ENCODE results near the gene DUSP10.
A peak's percentile ranks its signal among the peaks of the same experiment; 100 is the strongest.

The DUSP10 gene

DNA sequence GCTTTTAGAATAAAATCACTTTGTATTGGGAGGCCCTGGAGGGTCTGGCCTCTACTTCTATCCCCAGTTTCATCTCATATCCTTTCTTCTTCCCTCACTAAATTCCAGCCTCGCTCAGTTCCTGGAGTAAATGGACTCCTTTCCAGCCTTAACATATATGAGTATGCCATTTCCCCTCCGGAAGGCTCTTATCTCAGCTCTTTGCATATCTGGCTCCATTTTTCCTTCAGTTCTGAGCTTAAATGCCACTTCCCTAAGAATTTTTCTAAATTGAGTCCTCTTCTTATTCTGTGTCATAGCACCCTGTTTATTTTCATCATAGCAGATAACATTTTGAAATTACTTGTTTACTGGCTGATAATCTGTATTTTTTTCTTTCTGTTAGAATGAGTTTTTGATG lies 20.2 kb upstream of the DUSP10 start:
- DNase-seq (ENCODE audit: low spot score) = no peak

DNA sequence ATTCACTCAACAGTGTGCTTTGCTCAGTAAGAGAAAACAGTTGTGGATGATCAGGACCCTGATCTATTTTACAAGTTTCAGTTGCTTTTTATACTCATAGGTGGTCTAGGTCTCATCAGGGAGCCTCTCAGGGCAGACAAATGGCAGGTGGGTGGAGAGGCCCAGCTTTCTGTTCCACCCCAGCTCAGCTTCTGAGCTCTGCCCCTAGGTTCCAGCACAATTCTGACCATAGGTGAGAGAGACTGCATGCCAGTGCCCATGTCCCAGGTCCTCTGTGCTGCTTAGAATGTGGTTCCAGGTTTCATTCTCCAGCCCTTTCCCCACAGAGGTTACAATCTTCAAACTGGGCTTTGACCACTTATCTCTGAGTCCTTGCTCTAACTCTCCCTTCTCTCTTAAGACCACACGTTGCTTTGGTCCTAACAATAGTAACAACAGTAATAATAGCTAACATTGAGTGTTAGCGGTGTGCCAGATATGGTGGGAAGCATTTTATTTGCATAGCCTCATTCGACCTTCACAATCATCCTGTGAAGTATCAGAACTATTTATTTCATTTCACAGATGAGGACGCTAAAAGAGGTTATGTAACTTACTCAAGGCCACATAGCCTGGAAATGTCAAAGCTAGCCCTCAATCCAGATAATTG lies 19.6 kb upstream of the DUSP10 start:
- DNase-seq (ENCODE audit: low spot score) = no peak

DNA sequence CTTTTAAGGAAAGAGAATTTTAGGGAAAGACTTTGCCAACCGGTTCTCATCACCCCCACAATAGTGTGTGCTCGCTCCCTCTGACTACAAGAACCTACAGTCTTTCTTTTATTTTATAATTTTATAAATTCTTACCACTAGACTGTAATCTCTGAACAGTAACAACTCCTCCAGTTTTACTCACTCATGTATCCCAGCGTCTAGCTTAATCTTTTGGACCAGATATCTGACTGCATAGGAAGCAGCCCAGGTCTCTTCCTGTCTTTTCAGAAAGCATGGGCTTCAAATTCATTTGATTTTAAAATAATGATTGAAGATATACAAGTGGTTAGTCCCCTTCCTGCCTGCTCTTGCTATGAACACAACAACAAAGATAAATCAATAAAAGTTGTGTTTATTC lies 19.0 kb upstream of the DUSP10 start:
- no peak for DNase-seq (ENCODE audit: low spot score)

DNA sequence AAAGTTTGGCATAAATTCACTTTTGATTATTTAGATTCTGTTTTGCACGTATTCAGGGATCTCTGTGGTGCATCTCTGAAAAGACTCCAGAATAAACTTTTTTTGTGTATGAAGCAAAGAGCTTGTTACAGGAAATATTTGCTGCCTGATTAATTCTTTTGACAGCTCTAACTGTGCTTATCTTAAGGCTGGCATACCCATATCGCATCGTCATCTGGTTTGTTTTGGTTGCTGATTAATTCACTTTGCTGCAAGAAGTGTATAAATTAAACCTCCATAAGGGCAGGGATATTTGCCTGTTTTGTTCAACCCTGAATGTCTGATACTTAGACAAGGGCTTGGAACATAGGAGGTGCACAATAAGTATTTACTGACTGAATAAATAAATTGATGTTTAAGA lies 17.5 kb upstream of the DUSP10 start:
- no peak for DNase-seq (ENCODE audit: low spot score)

DNA sequence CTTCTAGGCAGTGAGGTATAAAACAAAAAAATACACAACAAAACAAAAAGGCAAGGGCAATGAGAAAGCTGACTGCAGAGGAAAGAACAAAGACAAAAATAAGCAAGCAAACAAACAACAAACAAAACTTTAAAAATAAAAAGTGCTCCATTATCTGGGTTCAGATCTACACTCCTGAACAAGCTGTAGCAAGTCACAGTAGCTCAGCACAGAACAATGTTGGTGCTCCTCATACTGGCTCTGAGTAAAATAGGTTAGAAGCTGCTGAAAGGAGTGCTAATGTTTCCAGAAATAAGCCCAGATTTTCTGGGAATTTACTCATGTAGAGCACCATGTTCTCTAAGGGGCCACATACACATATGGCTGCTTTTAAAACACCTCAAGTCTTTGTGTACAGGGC lies 16.6 kb upstream of the DUSP10 start:
- DNase-seq (ENCODE audit: low spot score) = no peak

DNA sequence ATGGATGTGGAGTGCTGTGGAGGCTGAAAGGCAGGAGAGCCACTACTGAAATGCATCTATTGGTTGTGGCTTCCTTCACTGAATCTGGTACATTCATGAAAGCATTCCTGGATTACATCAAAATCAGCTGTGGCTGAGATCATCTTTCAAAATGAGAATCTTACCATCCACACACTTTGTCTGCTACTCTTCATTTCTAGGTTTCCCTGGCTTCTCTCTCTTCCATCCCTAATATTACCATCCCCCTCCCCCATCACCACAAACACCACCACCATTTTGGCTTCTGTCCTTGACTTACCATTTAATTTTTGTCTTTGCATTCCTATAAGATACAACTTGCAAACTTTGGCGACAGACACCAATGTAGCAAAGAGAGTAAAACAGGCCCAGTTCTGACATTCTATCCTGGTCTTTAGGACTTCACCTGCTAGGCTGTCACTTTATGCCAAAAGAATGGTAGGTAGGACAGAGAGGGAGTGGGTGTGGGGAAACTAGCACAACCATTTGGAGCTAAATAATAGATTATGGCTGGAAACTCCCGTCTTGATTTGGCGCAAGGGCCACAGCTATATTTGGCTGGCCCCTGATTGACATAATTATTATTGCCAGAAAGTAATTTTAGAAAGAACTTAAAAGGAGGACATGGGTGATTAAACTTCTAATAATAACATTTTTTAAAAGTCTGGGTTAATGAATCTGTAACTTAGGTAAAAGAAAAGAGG lies 15.1 kb upstream of the DUSP10 start:
- no peak for DNase-seq (ENCODE audit: low spot score)

DNA sequence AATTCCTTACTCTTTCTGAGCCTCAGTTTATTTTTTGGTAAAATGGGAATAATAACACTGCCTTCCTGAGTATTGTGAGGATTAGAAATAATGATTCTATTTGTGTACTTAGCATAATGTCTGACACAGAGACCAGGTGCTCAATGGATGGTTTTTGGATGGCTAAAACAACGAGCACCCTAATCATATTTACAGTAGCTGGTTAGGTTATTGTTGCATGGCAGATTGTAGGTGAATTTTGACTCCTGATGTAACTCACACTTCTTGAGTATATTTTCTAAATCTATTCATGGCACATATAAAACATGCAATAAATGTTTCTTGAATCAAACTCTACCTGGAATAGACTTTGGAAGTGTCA lies 11.9 kb upstream of the DUSP10 start:
- DNase-seq (ENCODE audit: low spot score) = no peak

DNA sequence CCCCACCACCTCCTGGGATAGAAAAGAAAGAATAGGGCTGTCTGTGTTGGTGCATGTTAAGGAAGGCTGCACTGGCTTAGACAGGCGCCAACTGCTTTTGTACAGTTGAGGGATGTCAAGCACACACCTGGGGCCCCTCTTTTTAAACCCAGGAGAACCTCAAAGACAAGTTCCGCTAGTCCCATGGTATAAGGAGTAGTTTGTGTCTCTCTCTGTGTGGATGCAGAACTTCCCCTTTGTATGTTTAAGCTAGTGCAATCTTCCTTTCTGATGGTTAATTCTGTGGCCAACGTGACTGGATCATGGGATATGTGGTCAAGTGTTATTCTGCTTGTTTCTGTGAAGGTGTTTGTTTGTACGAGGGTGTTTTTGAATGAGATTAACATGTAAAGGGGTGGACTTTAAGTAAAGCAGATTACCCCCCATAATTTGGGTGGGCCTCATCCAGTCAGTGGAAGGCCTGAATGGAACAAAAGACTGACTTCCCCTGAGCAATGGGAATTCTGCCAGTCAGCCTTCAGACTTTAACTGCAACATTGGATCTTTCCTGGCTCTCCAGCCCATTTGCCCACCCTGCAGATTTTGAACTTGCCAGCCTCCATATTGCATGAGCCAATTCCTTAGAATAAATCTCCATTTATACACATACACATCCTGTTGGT lies 9.5 kb upstream of the DUSP10 start:
- no peak for DNase-seq (ENCODE audit: low spot score)

DNA sequence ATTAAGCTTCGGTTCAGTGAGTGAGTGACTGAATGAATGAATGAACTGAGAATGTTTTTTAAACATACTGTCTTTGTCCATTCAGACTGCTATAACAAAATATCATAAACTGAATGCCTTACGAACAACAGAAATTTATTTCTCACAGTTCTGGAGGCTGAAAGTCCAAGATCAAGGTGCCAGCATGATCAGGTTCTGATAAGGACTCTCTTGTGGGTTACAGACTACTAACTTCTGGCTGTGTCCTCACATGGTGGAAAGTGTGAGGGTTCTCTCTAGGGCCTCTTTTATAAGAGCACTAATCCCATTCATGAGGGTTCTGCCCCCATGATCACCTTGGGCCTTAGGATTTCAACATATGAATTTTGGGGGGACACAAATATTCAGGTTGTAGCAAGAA lies 7.1 kb upstream of the DUSP10 start:
- DNase-seq (ENCODE audit: low spot score) = no peak

DNA sequence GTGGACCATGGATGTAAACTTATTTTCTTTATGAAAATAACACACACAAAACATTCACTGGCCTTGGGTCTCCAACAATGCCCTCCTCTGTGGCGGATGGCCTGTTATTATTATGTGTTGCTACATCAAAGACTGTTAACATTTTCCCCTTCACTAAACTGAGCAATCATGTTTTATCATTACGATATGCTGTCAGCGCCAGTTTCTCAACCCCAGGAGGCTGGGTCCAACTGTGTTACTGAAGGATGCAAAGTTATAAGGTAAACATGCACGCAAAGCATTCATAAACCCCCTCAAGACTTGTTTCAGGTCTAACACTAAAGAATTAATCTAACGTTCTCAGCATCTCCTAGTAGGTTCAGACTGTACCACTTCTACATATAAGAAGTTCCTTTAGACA lies 6.0 kb upstream of the DUSP10 start:
- no peak for DNase-seq (ENCODE audit: low spot score)

DNA sequence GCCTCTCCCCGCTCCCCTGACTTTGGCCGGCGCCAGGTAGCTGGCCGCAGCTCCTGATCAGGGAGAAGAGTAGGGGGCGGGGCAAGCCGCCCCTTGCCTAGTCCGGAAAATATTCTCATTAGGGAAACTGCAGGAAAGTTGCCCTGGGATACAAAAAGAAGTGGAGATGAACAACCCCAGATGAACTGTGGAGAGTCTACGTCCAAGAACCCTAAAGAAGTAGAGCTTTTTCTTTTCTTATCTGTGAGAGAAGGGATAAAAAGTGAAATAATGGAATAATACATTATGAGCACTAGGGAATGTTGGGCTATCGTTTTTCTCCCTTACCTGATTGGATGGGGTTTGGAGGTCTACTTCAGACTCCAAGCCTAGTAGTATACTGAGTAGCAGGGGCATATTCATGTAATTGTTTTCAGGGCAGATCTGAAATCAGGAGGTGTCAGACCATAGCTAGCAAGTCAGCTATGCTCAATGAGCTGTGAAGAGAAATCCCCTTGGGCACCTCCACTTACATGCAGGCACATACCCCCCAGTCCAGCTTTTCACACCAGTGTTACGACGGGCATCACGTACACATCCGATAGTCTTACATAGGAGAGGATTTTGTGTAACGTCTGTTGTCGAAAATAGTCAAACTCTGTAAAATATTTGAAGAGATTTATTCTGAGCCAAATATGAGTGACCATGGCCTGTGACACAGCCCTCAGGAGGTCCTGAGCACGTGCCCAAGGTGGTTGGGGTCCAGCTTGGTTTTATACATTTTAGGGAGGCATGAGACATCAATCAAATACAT lies 1.7 kb upstream of the DUSP10 start:
- no peak for DNase-seq (ENCODE audit: low spot score)

DNA sequence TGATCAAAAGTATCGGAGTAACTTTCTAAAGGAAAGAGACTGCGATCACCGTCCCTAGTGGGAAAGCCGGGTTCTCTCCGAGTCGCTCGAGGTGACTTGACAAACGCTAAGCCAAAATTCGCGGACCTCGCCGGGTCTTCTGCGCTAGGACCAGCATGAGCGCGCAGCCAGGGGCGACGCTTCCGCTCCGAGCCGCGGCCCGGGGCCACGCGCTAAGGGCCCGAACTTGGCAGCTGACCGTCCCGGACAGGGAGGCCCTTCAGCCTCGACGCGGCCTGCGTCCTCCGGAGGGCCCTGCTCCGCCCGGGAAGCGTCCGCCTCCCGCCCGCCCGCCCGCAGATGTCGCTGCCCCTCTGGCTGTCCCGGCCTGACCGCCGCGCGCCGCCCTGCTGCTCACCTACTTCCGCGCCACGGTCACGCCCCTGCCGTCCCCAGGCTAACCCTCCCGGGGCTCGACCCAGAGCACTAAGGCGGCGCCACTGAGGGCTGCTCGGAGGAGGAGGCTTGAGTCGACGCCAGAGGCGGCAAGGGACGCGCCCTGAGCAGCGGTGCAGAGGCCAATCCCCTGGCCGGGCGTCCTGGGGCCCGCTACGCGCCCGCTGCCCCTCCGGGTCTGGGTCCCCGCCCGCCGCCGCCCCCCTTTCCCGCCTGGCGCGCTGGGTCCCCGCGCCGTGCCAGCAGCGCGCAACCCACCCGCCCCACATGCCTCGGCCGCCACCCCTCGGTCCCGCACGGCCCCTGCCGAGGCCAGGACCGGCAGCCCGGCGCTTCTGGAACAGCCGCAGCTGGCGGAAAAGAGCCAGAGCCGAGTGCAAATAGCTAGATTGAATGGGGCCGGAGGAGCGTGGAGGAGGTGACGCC lies 896 bp upstream of the DUSP10 start:
- DNase-seq (ENCODE audit: low spot score) = peak; percentile 84

DNA sequence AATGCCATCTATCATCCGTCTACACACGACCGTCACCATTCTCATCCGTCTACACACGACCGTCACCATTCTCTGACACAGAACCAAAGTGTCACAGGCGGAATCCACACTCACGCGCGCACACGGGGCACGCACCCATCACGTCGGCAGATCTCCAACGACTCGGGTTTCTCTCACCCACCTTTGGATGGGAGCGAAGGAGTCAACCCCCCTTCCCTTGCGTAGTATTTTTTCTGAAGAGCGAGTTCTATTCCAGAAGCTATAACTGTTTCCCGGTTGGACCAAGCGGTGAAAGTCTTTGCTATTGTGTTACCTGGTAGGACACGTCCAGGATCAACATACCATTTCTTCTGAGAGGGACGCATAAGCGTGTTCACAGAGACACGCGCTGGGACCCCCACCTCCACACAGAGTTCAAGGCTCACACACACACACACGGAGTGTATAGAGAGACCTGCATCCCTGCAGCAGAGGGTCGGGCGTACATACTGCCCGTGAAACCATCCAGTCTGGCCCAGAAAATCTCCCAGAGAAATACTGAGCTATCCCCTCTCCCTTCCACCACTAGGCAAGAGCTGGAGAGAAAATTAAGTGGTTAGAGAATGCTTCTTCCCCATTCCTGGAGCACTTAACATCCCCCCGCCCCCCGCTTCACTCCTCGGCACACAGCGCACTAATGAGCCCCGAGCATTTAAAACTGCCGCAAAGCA lies 741 bp downstream of the DUSP10 start:
- no peak for DNase-seq (ENCODE audit: low spot score)

DNA sequence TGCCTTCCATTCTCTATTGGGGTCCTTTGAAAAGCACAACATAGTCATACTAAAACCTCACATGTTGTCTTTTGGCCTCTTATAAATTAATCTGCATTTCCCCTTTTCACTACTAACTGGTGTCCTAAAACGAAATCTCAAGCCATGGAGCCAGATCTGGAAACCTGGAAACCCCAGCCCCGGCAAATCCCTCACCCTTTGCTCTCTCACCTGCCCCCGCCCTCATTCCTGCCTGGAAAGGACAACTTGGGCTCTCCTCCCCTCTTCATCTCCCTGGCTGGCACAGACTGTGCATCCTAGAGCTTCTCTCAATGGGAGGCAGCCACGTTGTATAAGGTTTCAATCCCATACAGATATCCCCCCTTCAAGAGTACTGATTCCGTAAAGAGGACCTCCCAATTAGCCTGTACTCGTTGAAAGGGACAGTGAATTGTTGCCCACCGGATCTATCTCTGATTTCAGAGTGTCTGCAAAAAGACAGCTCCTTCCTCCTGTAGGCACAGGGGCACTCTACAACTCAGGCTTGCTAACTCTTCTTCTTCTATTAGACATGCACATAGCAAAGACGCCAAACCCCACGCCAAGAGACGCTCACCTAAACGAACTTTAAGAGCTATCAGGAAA lies 1.4 kb downstream of the DUSP10 start:
- no peak for DNase-seq (ENCODE audit: low spot score)

DNA sequence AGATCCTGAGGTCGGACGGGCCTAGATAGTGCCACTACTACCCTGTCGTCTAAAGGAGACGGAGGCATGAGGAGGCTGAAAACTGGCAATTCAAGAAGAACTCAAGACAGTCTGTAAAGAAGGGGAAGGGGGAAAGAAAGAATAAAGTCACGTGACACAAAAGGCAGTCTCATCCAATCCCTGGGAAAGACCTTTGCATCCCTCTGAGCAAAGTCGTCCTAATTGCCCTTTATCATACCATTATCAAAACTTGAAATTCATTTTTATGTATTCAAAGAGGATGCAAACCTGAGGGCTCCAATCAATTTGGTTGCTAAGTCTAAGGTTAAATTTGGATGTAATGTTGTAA lies 2.2 kb downstream of the DUSP10 start:
- no peak for DNase-seq (ENCODE audit: low spot score)

DNA sequence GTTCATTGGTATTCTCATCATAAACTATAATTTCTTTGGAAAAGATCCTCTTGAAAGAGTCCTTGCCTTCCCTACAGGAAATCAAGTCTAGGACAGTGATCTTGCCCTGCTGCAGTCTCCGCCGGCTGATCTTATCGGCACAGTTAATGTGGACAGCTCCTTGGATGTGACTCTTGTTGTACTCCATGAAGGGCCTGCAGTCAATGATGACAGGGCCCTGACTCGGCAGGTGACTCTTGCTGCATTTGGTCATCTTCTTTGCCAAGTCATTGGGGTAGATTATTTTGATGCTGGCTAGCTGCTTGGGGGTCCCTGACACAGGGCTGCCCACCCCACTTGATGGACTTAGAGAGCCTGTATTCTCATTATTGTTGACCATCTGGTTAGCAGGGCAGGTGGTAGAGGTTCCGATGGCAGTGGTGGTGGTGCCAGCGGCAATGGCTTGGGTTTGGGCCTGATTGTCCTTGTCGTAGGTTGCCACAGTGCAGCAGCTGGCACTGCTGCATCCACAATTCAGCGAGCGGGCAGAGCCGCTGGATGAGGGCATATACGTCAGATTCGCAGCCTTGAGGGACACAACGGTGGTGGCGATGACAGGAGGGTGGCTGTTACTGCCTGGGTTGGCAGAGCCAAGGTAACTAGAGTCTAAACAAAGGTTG lies 2.7 kb downstream of the DUSP10 start:
- DNase-seq (ENCODE audit: low spot score) = peak; percentile 9

DNA sequence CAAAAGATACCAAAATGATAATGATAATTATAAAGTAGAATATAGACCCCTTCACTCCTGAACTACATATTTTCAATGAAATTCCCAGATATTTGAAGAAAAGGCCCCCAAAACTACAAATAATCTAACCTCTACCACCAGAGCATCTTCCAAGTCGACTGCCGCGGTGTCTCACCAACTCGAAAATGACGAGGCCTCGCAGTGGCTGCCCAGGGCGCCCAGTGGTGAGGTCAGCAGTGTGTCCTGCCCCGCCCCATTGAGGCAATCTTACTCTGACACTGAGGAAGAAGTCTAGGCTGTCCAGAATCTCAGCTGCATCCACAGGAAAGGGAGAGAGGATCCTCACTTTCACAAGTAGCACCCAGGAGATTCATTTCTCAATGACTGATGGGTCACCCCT lies 5.2 kb downstream of the DUSP10 start:
- no peak for DNase-seq (ENCODE audit: low spot score)

DNA sequence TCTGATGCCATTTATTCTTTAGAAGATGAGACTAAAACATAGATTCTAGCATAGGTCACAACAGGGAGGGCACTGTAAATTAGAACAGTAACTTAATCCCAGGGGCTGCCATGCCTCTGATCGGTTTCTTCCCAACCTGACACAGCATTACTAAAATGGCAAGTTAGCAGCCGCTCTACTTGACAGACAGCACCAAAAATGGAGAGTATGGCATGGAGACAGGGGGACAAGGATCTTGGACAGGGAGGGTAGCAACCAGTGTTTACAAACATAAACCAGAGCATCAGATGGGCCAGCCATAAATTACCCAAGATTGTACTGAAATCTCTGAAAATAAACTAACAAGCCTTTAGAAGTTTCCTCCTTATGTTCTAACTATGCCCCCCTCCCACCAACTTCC lies 5.9 kb downstream of the DUSP10 start:
- DNase-seq (ENCODE audit: low spot score) = no peak

DNA sequence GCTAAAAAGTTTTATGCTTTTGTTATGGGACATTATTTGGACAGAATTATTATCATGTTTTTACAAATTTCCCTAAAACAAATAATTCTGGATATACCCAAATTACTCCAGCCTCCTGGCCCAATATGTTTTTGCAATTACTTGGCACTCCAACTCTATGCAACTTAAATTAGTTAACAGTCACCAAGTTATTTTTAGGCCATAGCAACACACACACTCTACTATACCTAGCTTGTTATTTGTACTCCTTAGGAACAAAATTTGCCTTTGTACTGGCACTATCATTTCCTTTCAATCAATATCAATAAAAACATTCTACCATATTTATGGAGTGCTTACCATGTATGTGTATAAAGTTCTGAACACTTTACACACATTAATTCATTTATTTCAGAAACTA lies 7.7 kb downstream of the DUSP10 start:
- no peak for DNase-seq (ENCODE audit: low spot score)

DNA sequence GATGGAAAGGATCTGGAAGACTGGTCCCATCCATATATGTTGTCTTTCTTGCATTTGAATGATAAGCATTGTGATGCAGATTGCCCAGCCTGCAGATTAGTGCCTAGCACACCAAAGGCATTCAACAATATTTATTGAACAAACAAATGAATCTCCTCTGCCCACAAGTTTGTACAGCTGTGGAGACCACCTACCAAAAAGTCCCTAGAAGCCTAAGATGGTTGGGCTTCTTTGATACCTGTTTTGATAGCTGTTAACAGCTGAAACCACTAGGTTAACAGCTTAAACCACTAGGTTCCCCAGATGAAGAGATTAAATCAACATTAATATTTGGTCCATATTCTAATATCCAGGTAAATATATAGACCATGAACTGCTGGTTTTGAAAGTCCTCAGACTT lies 9.8 kb downstream of the DUSP10 start:
- DNase-seq (ENCODE audit: low spot score) = no peak
